NCI-H2081 treated with DMSO at 0.1 percent for 48 hours (cell line): ENCODE measurements around the gene SEC61G.

Experiments
- DNase-seq: peaks from one replicate; lab custom pipeline; 2025; lab: John Stamatoyannopoulos, UW

The SEC61G gene

DNA sequence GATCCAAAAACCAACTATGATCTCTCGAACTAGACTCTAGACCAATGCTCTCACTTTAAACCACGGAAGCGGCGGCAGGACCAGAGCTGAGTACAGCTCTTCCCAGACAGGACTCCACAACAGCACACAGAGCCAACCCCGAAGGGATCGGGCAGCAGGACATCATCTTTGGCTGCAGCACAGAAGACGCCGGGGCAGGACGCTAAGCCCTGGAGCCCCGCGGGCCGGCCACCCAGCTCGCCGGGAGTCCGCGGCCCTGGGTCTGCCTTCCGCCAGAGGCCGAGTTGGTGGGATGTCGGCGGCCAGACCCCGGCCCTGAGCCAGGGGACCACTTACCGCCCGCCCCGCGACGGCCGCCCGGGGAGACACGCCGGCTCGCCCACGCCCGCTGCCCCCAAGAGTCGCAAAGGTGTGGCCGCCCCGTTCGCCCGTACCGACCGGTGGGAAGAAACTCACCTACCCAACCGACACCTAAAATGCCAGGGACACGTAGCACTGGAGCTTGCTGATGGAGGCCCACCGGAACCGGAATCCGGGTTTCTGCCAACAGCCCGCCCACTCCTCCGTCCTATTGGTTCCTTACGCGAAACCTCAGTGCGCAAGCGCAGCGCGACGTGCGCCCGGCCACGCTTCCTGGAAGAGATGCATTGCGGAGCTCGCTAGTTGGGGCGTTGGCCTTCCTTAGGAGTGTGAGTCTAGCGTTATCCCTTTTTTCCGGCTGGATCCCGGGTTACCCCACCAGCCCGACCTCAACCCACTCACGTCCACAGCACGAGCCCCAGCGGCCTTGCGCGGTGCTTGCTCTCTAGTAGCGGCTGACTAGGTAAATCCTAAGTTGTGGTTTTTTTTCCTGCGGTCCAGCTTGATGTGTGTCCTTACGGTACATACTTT lies at the start of gene SEC61G:
TSS of gene SEC61G (minus strand) at position 510 of the 891 bp plus-strand sequence. CDS start 1,623 bp downstream, outside the sequence.
- peak; percentile 87 for DNase-seq

DNA sequence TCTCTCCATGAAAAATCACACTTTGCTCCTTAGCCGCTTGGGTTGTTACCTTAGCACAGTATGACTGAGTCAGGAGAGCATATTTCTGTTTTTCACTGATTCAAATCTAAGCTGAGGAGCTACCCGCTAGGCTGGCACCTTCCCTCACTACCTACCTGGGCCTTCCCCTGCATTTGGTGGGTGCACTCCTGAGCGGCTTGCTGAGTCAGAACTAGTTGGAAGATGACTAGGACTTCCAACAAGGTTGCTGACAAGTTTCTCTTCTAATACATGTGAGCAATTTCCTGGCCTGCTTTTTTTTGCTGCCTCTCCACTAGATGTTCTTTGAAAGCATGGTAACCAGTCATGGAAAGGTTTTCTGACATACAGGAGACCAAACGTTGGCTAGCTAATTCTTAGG lies 43.8 kb upstream of the SEC61G start:
- DNase-seq = no peak

DNA sequence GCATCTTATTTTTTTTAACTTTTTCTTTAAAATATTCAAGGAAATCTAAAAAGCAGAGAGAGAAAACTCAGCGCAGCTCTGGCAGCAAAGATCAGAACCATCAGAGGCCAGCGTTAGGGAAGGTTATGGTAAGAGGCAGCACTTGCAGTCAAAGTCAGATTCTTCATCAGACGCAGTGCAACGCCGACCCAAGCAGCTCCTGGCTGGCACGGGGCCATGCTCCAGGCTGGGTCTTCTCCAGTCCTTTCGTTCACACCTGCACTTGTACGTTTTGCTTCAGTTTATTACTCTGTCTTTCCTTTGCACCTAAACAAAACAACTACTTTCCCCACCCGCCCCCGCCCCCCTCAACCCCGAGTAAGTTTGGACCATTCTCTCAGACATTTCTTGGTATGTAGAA lies 43.1 kb upstream of the SEC61G start:
- DNase-seq = no peak

DNA sequence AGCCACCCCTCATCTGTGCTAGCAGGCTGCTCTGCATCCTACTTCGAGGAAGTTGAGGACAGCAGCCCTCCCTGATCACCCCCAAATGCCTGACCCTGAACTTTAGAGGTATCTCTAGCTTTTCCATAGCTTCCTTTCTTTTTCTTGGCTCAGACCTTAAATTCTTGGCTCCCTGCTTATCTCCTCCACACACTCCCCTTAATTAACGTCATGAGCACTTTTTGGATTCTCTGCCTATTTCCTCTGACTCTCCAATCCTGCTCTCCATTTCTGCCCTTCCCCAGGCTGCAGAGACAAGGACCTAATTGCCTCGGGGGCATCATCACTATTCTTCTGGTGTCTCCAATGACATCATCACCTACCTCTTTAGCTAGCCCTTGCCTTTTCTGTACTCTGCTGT lies 40.8 kb upstream of the SEC61G start:
- no peak for DNase-seq

DNA sequence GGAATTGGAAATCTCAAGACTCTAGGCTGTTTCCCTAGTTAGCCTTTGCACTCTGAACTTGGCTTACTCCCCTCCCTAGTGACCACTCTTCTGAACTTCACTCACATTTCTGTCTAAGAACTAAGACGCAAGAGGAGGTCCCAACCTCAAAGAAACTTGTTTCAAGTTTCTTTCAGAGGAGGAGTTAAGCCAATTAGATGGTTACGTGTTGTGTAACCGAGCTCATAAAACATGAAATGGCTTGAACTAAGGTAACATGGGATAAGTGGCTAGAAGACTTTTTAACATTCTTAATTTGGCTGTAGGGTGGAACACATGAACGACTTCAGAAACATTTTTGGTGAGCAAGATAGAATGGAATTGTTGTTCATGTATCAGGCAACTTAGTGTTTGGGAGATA lies 39.5 kb upstream of the SEC61G start:
- no peak for DNase-seq

DNA sequence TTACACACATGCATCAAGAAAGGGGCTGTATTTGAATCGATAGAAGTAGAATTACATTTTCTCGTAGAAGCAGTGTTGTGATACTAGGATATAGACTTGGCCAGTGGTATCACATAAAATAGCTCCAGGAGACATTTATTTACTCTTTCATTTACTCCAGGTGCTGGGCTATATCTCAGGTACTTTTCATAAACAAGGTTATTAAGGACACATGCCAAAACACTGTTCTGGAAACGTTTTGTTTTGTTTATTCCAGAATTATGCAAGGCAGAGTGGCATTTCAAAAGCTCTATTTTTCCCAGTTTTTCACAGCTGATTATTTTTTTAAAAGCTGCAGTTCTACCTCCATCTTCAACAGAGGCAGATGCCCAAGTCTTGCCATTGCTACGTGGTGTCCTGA lies 37.8 kb upstream of the SEC61G start:
- DNase-seq = no peak

DNA sequence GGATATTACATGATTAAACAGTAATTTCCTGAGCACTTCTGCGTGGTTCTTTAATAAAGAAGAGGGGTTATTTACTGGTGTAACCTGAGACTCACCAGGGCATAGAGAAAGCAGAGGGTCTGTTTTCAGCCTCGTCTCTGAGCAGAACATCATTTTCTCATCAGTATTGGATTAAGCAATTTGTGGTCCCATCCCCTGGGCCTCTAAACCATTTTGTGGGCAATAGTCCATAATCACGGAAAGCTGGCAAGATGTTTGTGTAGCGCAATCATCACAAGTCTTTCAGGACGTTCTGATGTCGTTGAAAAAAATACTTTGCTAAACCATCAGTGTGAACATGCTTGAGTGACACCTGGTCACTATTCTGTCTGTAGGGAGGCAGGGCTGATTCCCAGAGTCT lies 37.1 kb upstream of the SEC61G start:
- DNase-seq = no peak

DNA sequence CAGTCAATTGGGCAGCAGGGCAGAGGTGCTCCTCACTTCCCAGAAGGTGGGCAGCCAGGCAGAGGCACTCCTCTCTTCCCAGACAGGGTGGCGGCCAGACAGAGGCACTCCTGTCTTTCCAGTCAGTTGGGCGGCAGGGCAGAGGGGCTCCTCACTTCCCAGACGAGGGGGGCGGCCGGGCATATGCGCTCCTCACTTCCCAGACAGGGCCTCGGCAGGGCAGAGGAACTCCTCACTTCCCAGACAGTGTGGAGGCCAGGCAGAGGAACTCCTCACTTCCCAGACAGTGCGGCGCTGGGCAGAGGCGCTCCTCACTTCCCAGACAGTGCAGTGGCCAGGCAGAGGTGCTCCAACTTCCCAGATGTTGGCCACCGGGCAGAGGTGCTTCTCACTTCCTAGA lies 33.4 kb upstream of the SEC61G start:
- DNase-seq = no peak

DNA sequence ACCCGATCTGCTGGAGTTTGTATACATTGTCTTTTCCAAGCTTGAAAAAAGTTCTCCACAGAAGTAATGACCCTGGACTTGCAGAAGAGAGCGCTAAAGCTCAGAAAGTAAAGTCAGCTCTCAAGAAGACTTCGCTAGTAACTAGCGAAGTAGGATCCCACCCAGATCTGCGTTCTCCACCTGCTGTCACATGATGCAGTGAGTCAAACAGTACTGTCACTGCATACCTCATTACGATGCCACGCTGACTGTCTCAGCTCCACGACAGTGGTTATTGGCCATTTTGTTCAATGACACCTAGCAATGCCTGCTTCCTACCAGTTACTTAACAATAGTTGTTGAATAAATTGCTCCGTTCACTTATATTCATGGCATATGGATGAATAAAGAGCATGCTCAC lies 29.7 kb upstream of the SEC61G start:
- no peak for DNase-seq

DNA sequence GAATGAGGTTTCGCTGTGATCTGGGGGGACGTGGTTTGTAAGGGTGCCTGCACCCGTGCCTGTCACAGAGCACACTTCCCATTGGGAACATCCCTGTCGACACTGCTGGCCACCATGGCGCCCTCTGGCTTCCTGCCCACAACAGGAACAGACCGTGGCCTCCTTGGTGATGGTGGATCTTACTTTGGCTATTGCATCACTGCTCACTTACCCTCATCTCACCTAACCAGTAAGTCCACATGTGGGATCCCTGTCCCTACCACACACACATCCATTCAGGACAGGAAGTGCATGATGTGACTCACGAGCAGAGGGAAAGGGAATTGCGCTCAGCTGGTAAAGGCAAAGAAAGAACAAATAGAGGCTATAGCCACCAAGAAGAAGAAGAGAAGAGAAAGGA lies 26.2 kb upstream of the SEC61G start:
- DNase-seq = no peak

DNA sequence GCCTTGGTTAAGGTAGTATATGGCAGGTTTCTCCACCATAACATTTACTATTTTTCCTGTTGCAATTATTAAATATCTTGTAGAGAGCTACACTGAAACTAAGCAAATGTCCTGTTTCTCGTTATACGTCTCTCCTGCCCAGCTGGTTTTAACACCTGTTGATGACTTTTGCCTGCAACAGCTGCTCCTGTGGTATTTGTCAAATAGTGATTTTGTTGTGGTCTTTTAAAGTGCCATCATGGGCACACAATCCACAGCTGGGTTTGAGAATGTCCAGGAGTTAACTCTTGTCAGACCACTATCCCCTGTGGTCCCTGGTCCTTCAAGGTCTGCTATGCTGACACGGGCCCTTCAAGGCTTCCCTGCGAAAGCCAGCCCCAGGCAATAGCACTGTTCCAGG lies 24.9 kb upstream of the SEC61G start:
- DNase-seq = no peak

DNA sequence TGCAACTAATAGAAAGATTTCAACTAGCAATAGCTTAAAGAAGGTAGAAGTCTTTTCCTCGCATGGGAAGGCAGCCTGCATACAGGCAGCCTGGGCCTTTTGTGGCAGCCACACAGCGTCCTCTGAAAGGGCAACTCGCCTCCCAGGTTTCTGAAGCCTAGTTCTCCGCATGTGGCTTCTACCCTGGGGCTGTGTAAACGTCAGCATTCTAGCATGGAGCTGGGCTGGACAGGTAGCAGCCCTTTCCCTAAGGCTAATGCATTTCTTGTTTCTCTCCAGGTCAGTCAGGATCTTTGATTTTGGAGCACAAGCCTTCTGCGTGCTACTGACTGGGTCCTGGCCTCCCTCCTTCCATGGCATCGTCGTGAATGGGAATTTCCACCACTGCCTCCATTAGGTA lies 23.8 kb upstream of the SEC61G start:
- DNase-seq = no peak

DNA sequence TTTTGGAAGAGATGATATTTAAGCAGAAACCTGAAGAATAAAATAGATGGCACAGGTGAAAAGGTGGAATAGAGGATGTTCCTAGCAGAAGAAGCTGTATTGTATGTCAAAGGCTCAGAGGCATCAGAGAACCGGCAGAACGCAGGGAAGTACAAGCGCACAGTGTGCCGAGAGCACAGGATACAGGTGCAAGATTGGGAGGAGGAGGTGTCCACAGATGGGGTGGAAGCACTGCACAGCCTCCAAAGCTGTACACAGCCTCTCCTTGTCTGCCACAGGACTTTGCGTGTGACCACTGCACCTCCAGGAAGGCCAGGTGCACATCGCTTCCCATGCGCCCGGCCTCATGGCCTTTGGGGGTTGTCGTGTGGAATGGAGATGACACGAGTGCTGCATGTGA lies 23.3 kb upstream of the SEC61G start:
- DNase-seq = no peak

DNA sequence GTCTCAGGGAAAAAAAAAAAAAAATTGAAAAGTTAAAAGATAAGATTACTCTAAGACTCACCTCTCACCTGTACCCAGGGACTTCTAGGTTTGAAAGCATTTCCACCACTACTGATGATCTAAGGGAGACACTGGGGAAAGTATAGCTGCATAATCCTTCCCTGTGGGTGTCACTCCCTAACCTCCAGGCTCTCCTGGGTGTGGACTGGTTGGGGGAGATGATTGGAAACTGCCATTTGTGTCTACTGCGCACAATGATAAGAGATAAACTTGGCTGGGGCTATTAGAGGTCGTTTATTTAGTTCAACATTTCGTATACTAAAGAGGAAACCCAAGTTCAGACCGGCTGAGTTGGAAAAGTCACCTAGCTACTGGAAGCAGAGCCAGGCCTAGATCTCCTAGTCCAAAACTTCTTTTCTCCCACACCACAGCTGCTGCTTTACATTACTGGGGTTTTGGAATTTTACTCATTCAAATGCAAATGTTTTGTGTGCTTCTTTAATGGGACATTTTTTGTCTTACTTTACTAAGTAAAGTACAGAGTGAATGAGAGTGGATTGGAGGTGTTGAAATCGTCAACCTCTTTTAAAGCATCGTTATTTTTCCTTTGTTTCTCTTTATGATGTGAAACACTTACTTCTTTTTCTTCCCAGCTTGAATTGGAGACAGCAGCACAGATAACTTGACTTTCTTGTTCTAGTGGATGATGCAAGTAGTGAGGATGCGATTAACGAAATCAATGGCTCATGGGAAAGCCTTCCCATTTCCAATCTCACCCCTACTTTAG lies 22.3 kb upstream of the SEC61G start:
- no peak for DNase-seq

DNA sequence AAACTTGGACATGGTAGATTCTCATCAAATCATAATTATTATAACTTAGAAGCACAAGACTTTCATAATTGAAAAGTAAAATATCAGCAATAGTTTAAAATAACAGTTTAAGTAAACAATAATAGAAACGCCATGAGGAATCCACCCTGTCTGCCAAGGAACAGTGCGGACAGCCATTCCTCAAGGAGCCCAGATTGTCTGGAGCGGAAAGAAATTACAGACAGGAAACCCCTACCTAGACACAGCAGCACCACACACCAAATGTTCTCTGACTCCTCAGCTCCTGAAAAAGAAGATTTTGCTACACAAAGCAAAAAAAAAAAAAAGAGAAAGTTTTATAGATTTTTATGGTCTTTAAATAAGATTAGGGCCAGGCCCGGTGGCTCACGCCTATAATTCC lies 21.5 kb upstream of the SEC61G start:
- no peak for DNase-seq

DNA sequence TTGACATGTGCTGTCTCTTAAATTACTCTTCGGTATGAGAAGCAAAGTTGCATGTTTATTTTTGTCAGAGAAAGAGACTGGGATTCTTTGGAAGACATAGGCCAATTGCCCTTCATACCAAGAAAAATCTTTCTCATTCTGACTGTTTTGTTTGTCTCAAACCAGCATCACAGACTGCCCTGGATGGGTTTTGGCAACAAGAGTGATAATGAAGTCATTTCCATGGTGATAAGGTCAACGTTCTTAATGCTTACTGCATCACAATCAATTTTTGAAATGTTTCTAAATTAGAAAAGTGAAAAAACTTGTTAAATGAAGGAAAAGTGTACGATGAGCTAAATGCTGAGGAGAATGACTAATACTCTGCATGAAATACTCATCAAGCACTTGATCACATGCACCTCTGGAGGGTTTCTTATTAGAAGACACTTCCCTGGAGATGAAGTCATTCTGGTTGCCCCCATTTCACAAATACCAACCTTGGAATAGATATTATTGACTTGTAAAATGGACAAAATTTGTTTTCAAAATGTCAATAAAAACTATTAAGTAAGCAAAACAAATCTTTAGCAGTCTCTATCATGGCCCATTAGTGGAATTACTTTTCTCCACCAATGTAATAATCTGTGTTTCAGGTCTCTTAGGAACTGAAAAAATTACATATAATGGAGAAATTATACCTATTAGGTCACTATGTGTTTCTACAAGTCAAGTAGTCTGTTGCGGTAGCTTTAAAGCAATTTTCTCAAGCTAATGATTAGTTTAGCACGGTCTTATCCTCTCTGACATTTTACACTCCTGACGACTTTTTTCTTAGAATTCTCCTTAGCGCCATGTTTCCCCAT lies 19.9 kb upstream of the SEC61G start:
- DNase-seq = no peak

DNA sequence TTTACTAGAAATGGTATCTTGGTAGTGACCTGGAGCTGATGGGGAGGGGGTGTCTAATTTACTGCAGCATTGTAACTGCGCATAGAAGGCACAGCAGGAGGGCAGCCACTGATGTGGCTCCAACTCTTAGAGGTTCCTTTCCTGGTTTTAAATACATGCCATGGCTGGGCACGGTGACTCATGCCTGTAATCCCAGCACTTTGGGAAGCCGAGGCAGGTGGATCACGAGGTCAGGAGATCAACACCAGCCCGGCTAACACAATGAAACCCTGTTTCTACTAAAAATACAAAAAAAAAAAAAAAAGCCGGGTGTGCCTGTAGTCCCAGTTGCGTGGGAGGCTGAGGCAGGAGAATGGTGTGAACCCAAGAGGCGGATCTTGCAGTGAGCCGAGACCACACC lies 19.2 kb upstream of the SEC61G start:
- no peak for DNase-seq

DNA sequence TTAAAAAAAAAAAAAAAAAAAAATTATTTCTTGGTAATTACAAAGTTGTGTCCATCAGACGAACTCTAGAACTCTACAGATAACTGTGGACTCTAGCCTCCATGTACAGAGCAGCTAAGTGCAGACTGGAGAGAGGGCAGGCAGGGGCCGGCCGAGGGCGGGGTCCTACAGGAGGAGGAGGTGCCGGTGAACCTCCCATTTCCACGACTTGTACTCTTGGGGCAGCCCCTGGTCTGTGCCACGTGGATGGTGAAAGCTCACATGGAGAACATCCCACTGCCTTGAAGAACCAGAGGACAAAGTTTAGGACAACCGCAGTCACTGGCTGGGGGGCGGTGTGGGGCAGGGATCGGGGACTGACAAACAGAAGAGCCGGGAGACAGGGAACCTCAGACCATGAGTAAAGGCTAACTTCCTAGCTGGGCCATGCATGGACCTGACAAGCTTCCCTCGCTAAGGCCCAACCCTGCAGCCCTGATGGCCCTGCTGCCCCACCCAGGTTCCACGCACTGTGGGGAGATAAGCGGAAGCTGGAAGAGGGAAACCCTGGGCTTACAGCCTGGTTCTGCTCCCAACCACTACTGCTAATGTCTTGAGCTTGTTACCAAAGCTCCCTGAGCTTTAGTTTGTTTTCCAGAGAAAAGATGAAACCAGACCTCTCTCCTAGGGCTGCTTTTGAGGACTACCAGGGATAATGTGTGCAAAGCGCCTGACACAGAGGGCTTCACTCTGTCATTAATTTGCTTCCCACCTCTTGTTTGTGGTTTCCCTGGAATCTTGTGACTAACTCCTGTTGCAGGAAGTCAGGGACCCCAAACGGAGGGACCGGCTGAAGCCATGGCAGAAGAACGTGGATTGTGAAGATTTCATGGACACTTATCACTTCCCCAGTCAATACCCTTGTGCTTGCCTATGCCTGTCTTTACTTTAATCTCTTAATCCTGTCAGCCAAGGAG lies 16.1 kb upstream of the SEC61G start:
- DNase-seq = no peak

DNA sequence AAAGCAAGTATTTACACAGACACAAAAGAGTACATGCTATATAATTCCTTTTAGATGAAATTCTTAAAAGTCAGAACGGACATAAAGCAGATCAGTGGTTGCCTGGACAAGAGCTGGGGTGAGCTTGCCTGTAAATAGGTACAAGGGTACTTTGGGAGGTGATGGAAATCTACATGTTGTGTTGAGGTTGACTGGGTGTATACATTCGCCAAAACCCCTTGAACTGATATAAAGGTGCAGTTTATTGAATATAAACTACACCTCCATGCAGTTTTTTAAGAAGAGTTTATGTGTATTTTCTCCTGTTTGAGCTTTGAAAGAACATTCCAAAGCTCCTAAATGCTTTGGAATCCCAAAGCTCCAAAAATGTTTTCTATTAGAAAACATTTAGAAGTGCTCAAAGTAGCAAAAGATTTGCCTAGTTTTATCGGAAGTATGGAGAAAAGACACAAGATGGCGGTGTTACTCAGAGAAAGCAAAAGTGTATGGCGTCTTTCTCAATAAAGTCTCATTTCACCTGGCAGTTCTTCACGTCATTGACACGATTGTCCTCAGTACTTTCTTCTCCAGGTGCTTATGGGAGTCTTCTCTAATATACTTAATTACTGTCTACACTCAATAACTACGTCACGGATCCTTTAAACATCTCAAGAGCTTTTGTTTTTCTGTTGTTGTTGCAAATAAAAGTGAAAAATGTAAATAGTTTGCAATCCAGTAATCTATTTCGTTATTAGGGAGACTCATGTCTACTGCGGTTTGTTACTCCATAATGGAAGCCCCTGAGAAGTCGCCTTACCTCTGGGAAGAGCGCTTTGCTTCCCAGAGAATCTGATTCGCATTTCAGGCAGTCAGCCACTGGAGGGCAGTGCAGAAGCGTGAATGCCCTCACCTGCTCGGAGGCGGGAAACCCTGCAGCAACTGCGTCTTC lies 14.7 kb upstream of the SEC61G start:
- DNase-seq = peak; percentile 40

DNA sequence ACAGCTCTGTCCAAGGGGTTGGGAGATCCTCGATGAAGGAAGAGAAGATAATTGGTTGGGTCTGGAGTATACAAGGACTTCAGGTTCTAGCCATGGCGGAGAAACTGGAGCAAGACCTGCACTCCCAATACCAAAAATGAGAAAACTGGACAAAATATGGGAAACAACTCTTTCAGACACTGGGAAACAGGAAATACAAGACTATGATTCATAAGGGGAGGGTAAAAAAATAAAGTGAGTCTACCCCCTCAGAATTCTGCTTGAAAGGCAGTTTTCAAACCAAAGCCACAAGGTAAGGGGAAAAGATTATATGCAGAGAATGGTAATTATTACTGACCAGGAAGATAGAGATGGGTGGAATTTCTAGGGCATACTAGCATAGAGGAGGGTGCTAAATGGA lies 10.2 kb upstream of the SEC61G start:
- DNase-seq = no peak
